GM23338 (cell line): ENCODE measurements around the gene RNH1. TPM values are rescaled to one million over a fixed set of nuclear protein-coding genes. Genes with fewer than 3 reads are reported as not detected.

Source experiments
- ATAC-seq: fragments of 200-7000 bp; cut with Tn5 transposase; 3 replicates; pipeline ENCODE4 v1.9.1; 2020
- DNase-seq: peaks from one replicate; pipeline ENCODE4 v3.0.0-alpha.2; 2015; ENCODE audit warnings: low spot score
- H2AFZ ChIP-seq: fragments of 200-600 bp; sonication (generic); 2 replicates; pipeline ENCODE4 v1.8.0; 2016; ENCODE audit warnings: antibody characterized with exemption, mild to moderate bottlenecking, moderate library complexity
- H3F3A ChIP-seq: fragments of 200-600 bp; sonication (generic); replicated peaks from 2 replicates; pipeline ENCODE4 v1.8.0; 2017; ENCODE audit warnings: antibody characterized with exemption, mixed run types, low read depth
- H3K27ac ChIP-seq: fragments of 200-600 bp; sonication (generic); 2 replicates; pipeline ENCODE4 v1.6.1; 2016; ENCODE audit warnings: low read depth
- H3K27me3 ChIP-seq: fragments of 200-600 bp; sonication (generic); 2 replicates; pipeline ENCODE4 v1.8.0; 2016; ENCODE audit warnings: mild to moderate bottlenecking, mixed run types, moderate library complexity; ENCODE audit not compliant: insufficient read depth
- H3K36me3 ChIP-seq: fragments of 200-600 bp; sonication (generic); 2 replicates; pipeline ENCODE4 v1.8.0; 2016; ENCODE audit warnings: mild to moderate bottlenecking; ENCODE audit not compliant: insufficient read depth
- H3K4me1 ChIP-seq: fragments of 200-600 bp; sonication (generic); 2 replicates; pipeline ENCODE4 v1.8.0; 2016; ENCODE audit warnings: mild to moderate bottlenecking, moderate library complexity; ENCODE audit not compliant: insufficient read depth
- H3K4me2 ChIP-seq: fragments of 200-600 bp; sonication (generic); 2 replicates; pipeline ENCODE4 v1.7.1; 2017; ENCODE audit warnings: mixed run types
- H3K4me3 ChIP-seq: fragments of 200-600 bp; sonication (generic); 2 replicates; pipeline ENCODE4 v1.6.1; 2016; ENCODE audit warnings: mixed run types
- H3K79me2 ChIP-seq: fragments of 200-600 bp; sonication (generic); replicated peaks from 2 replicates; pipeline ENCODE4 v1.8.0; 2017; ENCODE audit warnings: mild to moderate bottlenecking; ENCODE audit not compliant: insufficient read depth
- H3K9me2 ChIP-seq: fragments of 200-600 bp; sonication (generic); 2 replicates; pipeline ENCODE4 v1.8.0; 2017; ENCODE audit not compliant: insufficient read depth
- H4K20me1 ChIP-seq: fragments of 200-600 bp; sonication (generic); replicated peaks from 2 replicates; pipeline ENCODE4 v1.8.0; 2017; ENCODE audit warnings: mild to moderate bottlenecking; ENCODE audit not compliant: insufficient read depth
- H3K27ac Mint-ChIP-seq: 2 replicates; pipeline ENCODE4 v1.8.0; 2020; ENCODE audit warnings: inconsistent platforms, mild to moderate bottlenecking, moderate library complexity, mixed read lengths
- H3K27me3 Mint-ChIP-seq: 3 replicates; pipeline ENCODE4 v1.8.0; 2022; ENCODE audit warnings: low read depth, mild to moderate bottlenecking, moderate library complexity, mixed read lengths, inconsistent platforms; ENCODE audit not compliant: insufficient read depth, poor library complexity
- H3K36me3 Mint-ChIP-seq: 3 replicates; pipeline ENCODE4 v1.8.0; 2021; ENCODE audit warnings: low read depth, mild to moderate bottlenecking, inconsistent platforms, moderate library complexity, mixed read lengths
- H3K4me1 Mint-ChIP-seq: 3 replicates; pipeline ENCODE4 v1.8.0; 2020; ENCODE audit warnings: mild to moderate bottlenecking, inconsistent platforms, mixed read lengths
- H3K4me3 Mint-ChIP-seq: 3 replicates; pipeline ENCODE4 v1.8.0; 2021; ENCODE audit warnings: moderate library complexity, mild to moderate bottlenecking, inconsistent platforms, mixed read lengths
- H3K9me3 Mint-ChIP-seq: 3 replicates; pipeline ENCODE4 v1.8.0; 2020; ENCODE audit warnings: moderate library complexity, mild to moderate bottlenecking, inconsistent platforms, mixed read lengths
- EZH2 ChIP-seq: fragments of 200-600 bp; sonication (generic); IDR thresholded peaks from one replicate; pipeline ENCODE4 v1.8.0; 2017; ENCODE audit warnings: antibody characterized with exemption, mild to moderate bottlenecking, low read depth; ENCODE audit not compliant: unreplicated experiment
- NANOG ChIP-seq: IDR thresholded peaks from 2 replicates; pipeline ENCODE4 v1.6.1; 2016; ENCODE audit warnings: antibody characterized with exemption, borderline replicate concordance
- ZNF114 ChIP-seq: fragments of 250-450 bp; sonication (Bioruptor Pico); IDR thresholded peaks from 2 replicates; pipeline ENCODE4 v1.5.0; 2020; ENCODE audit warnings: mild to moderate bottlenecking, moderate library complexity
- polyA plus RNA-seq: library from polyadenylated mRNA; unstranded; fragments of >200 nt; fragmentation: Nextera tagmentation; extraction: Ambion mirVana; gene quantifications from 2 replicates; pipeline ENCODE4 v1.2.1, GENCODE V29; 2016
- total RNA-seq: library from RNA; depleted of rRNA; stranded (reverse); fragments of >200 nt; shearing (Covaris generic); gene quantifications from 2 replicates; pipeline ENCODE4 v1.2.3, GENCODE V29; 2014
- TF ChIP-seq, protein P1 (sequence below): IDR thresholded peaks from 2 replicates; pipeline ENCODE4 v1.6.1; 2016; ENCODE audit warnings: antibody characterized with exemption
- TF ChIP-seq, protein P2 (sequence below): fragments of 250-450 bp; sonication (Bioruptor Pico); IDR thresholded peaks from 2 replicates; pipeline ENCODE4 v1.5.0; 2020; ENCODE audit warnings: mild to moderate bottlenecking, moderate library complexity
- TF ChIP-seq, protein P3 (sequence below): IDR thresholded peaks from one replicate; pipeline ENCODE4 v1.6.1; 2018; ENCODE audit warnings: antibody characterized with exemption; ENCODE audit not compliant: unreplicated experiment

RNH1 gene
- total and polyA plus RNA-seq, 2 experiments from 2014 or later: 33.3 to 56.3 TPM

DNA sequence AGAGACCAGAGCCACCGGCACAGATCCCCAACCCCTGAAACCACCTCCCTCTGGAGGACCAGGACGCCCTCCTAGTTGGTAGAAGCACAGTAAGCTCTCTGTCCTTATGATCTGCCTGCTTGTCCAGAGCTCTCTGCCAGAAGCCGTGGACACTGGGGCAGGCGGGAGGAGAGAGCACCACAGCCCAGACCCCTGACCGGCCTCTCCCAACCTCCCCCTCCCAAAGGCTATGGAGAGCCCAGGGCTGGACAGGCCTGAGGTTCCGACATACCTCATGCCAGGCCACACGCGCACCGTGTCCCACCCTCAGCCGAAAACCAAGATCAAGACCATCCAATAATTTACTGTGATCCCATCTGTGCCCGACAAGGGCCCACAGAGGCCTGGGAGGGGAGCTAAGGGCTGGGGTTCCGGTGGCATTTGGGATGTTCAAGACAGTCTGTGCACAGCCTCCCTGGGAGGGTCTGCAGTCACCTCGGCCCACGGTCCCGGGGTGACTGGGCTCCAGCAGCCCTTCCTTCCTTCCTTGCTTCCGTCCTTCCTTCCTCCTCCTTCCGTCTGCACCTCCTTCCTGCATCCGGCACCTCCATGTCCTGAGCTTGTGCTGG is 25.0 kb upstream of the RNH1 start (continued):
- TF ChIP-seq, protein P1, sequence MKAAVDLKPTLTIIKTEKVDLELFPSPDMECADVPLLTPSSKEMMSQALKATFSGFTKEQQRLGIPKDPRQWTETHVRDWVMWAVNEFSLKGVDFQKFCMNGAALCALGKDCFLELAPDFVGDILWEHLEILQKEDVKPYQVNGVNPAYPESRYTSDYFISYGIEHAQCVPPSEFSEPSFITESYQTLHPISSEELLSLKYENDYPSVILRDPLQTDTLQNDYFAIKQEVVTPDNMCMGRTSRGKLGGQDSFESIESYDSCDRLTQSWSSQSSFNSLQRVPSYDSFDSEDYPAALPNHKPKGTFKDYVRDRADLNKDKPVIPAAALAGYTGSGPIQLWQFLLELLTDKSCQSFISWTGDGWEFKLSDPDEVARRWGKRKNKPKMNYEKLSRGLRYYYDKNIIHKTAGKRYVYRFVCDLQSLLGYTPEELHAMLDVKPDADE: no peak
- TF ChIP-seq, protein P2, sequence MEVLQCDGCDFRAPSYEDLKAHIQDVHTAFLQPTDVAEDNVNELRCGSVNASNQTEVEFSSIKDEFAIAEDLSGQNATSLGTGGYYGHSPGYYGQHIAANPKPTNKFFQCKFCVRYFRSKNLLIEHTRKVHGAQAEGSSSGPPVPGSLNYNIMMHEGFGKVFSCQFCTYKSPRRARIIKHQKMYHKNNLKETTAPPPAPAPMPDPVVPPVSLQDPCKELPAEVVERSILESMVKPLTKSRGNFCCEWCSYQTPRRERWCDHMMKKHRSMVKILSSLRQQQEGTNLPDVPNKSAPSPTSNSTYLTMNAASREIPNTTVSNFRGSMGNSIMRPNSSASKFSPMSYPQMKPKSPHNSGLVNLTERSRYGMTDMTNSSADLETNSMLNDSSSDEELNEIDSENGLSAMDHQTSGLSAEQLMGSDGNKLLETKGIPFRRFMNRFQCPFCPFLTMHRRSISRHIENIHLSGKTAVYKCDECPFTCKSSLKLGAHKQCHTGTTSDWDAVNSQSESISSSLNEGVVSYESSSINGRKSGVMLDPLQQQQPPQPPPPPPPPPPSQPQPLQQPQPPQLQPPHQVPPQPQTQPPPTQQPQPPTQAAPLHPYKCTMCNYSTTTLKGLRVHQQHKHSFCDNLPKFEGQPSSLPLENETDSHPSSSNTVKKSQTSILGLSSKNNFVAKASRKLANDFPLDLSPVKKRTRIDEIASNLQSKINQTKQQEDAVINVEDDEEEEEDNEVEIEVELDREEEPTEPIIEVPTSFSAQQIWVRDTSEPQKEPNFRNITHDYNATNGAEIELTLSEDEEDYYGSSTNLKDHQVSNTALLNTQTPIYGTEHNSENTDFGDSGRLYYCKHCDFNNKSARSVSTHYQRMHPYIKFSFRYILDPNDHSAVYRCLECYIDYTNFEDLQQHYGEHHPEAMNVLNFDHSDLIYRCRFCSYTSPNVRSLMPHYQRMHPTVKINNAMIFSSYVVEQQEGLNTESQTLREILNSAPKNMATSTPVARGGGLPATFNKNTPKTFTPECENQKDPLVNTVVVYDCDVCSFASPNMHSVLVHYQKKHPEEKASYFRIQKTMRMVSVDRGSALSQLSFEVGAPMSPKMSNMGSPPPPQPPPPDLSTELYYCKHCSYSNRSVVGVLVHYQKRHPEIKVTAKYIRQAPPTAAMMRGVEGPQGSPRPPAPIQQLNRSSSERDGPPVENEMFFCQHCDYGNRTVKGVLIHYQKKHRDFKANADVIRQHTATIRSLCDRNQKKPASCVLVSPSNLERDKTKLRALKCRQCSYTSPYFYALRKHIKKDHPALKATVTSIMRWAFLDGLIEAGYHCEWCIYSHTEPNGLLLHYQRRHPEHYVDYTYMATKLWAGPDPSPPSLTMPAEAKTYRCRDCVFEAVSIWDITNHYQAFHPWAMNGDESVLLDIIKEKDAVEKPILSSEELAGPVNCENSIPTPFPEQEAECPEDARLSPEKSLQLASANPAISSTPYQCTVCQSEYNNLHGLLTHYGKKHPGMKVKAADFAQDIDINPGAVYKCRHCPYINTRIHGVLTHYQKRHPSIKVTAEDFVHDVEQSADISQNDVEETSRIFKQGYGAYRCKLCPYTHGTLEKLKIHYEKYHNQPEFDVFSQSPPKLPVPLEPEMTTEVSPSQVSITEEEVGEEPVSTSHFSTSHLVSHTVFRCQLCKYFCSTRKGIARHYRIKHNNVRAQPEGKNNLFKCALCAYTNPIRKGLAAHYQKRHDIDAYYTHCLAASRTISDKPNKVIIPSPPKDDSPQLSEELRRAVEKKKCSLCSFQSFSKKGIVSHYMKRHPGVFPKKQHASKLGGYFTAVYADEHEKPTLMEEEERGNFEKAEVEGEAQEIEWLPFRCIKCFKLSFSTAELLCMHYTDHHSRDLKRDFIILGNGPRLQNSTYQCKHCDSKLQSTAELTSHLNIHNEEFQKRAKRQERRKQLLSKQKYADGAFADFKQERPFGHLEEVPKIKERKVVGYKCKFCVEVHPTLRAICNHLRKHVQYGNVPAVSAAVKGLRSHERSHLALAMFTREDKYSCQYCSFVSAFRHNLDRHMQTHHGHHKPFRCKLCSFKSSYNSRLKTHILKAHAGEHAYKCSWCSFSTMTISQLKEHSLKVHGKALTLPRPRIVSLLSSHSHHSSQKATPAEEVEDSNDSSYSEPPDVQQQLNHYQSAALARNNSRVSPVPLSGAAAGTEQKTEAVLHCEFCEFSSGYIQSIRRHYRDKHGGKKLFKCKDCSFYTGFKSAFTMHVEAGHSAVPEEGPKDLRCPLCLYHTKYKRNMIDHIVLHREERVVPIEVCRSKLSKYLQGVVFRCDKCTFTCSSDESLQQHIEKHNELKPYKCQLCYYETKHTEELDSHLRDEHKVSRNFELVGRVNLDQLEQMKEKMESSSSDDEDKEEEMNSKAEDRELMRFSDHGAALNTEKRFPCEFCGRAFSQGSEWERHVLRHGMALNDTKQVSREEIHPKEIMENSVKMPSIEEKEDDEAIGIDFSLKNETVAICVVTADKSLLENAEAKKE: no peak

DNA sequence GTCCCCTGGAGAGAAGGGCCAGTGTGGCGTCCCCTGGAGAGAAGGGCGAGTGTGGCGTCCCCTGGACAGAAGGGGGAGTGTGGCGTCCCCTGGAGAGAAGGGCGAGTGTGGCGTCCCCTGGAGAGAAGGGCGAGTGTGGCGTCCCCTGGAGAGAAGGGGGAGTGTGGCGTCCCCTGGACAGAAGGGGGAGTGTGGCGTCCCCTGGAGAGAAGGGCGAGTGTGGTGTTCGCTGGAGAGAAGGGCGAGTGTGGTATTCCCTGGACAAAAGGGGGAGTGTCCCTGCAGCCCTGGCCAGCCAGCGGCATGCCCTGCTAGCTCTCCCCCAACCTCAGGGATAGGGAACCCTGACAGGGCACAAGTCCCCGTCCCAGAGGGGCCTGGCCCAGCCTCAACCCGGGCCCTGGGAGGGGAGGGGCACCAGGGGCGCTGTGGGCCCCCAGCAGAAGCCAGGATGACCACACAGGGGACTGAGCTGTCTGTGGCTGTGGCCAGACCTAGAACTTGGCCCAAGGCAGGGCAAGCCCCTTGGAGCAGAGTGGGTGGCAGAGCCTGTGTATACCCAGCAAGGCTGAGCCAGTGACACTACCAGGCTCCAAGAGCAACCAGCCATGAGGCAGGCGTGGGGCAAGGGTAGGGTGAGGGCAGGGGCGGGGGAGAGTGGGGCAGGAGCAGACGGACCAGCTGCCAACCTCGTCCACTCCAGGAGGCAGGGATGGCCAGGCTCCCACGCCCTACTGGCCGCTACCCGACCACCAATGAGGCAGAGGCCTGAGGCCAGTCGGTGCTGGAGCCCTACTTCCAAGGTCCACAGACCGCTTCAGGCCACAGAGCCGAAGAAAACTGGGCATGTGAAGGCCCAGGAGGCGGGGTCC is 24.2 kb upstream of the RNH1 start:
- Histone ChIP-seq H3K4me3 (no peak overlapping the region), H3F3A (peaks cover 3% of the 10 kb centered on the region), H3K79me2 (no peaks in the 10 kb centered on the region; the same call in 1 of the 2 replicates), H3K4me1 (no peaks in the 10 kb centered on the region), H3K27ac (no peak overlapping the region), H3K9me2 (no peaks in the 10 kb centered on the region), H3K4me2 (no peak overlapping the region), H2AFZ (no peak overlapping the region), H3K27me3 (peaks cover 1% of the 10 kb centered on the region; the same call in 1 of the 2 replicates), H4K20me1 (0 out of 2 replicates have a peak, but pooled peaks cover 2% of the 10 kb centered on the region), H3K36me3 (no peaks in the 10 kb centered on the region)
- no peak overlapping the region for H3K27ac Mint-ChIP-seq
- peaks cover 10% of the 10 kb centered on the region for H3K27me3 Mint-ChIP-seq
- no peak for TF ChIP-seq NANOG
- TF ChIP-seq, protein P3, sequence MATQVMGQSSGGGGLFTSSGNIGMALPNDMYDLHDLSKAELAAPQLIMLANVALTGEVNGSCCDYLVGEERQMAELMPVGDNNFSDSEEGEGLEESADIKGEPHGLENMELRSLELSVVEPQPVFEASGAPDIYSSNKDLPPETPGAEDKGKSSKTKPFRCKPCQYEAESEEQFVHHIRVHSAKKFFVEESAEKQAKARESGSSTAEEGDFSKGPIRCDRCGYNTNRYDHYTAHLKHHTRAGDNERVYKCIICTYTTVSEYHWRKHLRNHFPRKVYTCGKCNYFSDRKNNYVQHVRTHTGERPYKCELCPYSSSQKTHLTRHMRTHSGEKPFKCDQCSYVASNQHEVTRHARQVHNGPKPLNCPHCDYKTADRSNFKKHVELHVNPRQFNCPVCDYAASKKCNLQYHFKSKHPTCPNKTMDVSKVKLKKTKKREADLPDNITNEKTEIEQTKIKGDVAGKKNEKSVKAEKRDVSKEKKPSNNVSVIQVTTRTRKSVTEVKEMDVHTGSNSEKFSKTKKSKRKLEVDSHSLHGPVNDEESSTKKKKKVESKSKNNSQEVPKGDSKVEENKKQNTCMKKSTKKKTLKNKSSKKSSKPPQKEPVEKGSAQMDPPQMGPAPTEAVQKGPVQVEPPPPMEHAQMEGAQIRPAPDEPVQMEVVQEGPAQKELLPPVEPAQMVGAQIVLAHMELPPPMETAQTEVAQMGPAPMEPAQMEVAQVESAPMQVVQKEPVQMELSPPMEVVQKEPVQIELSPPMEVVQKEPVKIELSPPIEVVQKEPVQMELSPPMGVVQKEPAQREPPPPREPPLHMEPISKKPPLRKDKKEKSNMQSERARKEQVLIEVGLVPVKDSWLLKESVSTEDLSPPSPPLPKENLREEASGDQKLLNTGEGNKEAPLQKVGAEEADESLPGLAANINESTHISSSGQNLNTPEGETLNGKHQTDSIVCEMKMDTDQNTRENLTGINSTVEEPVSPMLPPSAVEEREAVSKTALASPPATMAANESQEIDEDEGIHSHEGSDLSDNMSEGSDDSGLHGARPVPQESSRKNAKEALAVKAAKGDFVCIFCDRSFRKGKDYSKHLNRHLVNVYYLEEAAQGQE: no peak
- TF ChIP-seq EZH2: no peak
- no peak for TF ChIP-seq ZNF114 (CRISPR knock-in tag)
- ATAC-seq: no peak
- peaks cover 10% of the 10 kb centered on the region; the same call in 2 of the 3 replicates for H3K36me3 Mint-ChIP-seq
- DNase-seq: no peak
- peaks cover 2% of the 10 kb centered on the region; the same call in 2 of the 3 replicates for H3K9me3 Mint-ChIP-seq
- H3K4me1 Mint-ChIP-seq: peaks cover 2% of the 10 kb centered on the region; the same call in 2 of the 3 replicates
- no peak overlapping the region for H3K4me3 Mint-ChIP-seq
